ENCODE data around the gene ZDBF2.
"Not testable (repeated sequence)": the region's sequence is repeated elsewhere in the genome, so short reads cannot be mapped to it uniquely, and the experiment has no call there.

DNA sequence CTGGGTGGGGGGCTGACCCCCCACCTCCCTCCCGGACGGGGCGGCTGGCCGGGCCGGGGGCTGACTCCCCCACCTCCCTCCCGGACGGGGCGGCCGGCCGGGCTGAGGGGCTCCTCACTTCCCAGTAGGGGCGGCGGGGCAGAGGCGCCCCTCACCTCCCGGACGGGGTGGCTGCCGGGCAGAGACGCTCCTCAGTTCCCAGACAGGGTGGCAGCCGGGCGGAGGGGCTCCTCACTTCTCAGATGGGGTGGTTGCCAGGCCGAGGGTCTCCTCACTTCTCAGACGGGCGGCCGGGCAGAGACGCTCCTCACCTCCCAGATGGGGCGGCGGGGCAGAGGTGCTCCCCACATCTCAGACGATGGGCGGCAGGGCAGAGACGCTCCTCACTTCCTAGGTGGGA, 82.4 kb downstream of the ZDBF2 start:
- TF ChIP-seq, protein P1, sequence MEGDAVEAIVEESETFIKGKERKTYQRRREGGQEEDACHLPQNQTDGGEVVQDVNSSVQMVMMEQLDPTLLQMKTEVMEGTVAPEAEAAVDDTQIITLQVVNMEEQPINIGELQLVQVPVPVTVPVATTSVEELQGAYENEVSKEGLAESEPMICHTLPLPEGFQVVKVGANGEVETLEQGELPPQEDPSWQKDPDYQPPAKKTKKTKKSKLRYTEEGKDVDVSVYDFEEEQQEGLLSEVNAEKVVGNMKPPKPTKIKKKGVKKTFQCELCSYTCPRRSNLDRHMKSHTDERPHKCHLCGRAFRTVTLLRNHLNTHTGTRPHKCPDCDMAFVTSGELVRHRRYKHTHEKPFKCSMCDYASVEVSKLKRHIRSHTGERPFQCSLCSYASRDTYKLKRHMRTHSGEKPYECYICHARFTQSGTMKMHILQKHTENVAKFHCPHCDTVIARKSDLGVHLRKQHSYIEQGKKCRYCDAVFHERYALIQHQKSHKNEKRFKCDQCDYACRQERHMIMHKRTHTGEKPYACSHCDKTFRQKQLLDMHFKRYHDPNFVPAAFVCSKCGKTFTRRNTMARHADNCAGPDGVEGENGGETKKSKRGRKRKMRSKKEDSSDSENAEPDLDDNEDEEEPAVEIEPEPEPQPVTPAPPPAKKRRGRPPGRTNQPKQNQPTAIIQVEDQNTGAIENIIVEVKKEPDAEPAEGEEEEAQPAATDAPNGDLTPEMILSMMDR (IDR thresholded peaks at IDR 0.05), result not testable (repeated sequence)
- not testable (repeated sequence) for TF ChIP-seq POLR2A (IDR thresholded peaks at IDR 0.05)

Measured in body of pancreas (tissue), 4 donors.